ENCODE data around the gene ACSL3.

ACSL3 gene

DNA sequence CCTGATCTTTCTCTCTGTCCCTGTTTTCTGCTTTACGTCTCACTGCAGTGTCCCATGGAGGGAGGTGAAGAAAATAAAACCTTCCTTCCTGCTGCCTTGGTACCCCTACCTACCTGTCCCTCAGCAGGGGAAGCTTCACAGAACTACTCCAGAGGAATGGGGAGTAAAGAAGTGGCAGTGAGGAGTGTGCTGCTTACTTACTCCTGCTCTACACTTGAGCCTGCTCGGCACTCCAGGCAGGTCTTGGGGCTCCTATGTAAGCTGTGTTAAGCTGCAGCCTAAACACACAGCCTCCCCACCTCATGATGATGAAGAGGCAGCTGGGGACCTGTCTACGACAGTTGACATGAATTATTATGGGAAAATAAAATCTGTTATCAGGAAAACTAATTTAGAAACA is 72.6 kb downstream of the ACSL3 start:
- H3K9ac ChIP-seq (ENCODE audit: low read depth, low read length), result no peak overlapping the region
- H3K4me3 ChIP-seq (ENCODE audit: low read length), result no peak overlapping the region
- peaks cover 87% of the 10 kb centered on the region for H3K36me3 ChIP-seq (ENCODE audit: insufficient read depth, low read length)
- H3K9me3 ChIP-seq (ENCODE audit: insufficient read depth, low read depth, low read length), result peaks cover 9% of the 10 kb centered on the region; the same call in 1 of the 2 replicates
- WGBS, result 92% methylated on average over 2 of the region's 3 CpGs
- H3K27ac ChIP-seq (ENCODE audit: low read depth, low read length), result no peak overlapping the region
- no peaks in the 10 kb centered on the region for H3K4me1 ChIP-seq (ENCODE audit: insufficient read depth, low read length)
- H3K27me3 ChIP-seq (ENCODE audit: insufficient read depth, low read length), result no peaks in the 10 kb centered on the region

GRCh38 chr2:222935688-222936298 is 75.0 kb downstream of the ACSL3 start:
- H3K36me3 ChIP-seq (ENCODE audit: insufficient read depth, low read length), result peaks cover 75% of the 10 kb centered on the region
- H3K27me3 ChIP-seq (ENCODE audit: insufficient read depth, low read length), result no peaks in the 10 kb centered on the region
- no peak overlapping the region for H3K4me3 ChIP-seq (ENCODE audit: low read length)
- no peaks in the 10 kb centered on the region for H3K4me1 ChIP-seq (ENCODE audit: insufficient read depth, low read length)
- peaks cover 10% of the 10 kb centered on the region; the same call in 1 of the 2 replicates for H3K9me3 ChIP-seq (ENCODE audit: insufficient read depth, low read depth, low read length)
- WGBS, result 90% methylated on average over 2 of the region's 4 CpGs
- no peak overlapping the region for H3K9ac ChIP-seq (ENCODE audit: low read depth, low read length)
- no peak overlapping the region for H3K27ac ChIP-seq (ENCODE audit: low read depth, low read length)

DNA sequence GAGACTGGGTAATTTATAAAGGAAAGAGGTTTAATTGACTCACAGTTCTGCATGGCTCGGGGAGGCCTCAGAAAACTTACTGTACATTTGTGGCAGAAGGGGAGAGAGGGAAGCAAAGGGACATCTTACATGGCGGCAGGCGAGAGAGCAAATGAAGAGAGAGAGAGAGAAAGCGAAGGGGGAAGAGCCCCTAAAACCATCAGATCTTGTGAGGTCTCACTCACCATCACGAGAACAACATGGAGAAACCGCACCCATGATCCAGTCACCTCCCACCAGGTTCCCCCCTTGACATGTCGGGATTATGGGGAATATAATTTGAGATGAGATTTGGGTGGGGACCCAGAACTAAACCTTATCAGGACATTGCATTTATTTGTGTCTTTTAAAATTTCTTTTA is 75.9 kb downstream of the ACSL3 start:
- H3K4me3 ChIP-seq (ENCODE audit: low read length), result no peak overlapping the region
- no peaks in the 10 kb centered on the region for H3K27me3 ChIP-seq (ENCODE audit: insufficient read depth, low read length)
- no peaks in the 10 kb centered on the region for H3K4me1 ChIP-seq (ENCODE audit: insufficient read depth, low read length)
- H3K9ac ChIP-seq (ENCODE audit: low read depth, low read length), result no peak overlapping the region
- whole genome bisulfite sequencing, result 95% methylated on average over 5 of the region's 7 CpGs
- peaks cover 71% of the 10 kb centered on the region for H3K36me3 ChIP-seq (ENCODE audit: insufficient read depth, low read length)
- peaks cover 10% of the 10 kb centered on the region; the same call in 1 of the 2 replicates for H3K9me3 ChIP-seq (ENCODE audit: insufficient read depth, low read depth, low read length)
- H3K27ac ChIP-seq (ENCODE audit: low read depth, low read length), result no peak overlapping the region

DNA sequence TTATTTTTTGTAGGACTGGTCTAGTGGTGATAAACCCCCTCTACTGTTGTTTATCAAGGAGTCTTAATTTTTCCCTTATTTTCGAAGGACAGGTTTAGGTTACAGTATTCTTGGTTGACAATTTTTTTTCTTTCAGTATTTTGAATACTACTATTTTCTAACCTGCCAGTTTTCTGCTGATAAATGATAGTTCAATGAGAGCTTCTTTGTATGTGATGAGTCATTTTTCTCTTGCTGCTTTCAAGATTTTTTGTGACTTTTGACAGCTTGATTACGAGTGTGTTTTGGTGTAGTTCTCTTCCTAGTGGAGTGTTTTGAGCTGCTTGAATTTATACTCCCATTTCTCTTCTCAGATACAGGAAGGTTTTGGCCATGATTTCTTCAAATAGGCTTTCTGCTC is 77.5 kb downstream of the ACSL3 start:
- Histone ChIP-seq H3K27me3 (ENCODE audit: insufficient read depth, low read length) (no peaks in the 10 kb centered on the region), H3K4me1 (ENCODE audit: insufficient read depth, low read length) (no peaks in the 10 kb centered on the region), H3K27ac (ENCODE audit: low read depth, low read length) (no peak overlapping the region), H3K4me3 (ENCODE audit: low read length) (no peak overlapping the region), H3K9me3 (ENCODE audit: insufficient read depth, low read depth, low read length) (peaks cover 10% of the 10 kb centered on the region; the same call in 1 of the 2 replicates), H3K9ac (ENCODE audit: low read depth, low read length) (no peak overlapping the region), H3K36me3 (ENCODE audit: insufficient read depth, low read length) (peaks cover 62% of the 10 kb centered on the region)
- 86% methylated on average over 1 of the region's 2 CpGs for WGBS

DNA sequence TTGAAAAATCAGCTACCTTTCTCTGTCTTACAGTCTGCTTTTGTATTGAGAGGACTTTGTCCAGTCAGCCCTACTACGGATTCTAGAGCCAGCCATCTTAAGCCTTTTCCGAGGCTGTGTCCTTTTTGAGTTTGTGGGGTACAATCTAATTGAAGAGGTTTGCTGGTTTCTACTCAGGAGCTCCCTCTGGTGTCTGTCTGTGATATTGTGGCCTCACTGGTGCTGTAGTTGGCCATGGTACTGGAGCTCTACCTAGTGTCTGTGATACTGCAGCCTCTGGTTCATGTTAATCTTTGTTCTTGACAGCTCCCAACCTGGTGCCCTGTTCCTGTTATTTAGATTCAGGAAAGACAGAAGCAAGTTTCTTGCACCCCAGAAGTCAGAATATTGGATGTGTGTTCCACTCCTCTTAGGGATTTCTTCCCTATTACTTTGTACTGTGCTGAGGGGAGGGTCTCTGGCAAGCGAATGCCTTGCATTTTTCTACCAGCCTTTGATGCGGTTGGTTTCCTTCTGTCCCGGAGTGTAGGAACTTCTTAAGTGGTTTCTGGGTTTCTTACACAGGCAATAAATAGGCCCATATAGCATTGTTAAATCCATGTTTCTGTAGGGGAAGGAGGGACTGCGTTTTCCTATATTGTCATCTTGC is 78.5 kb downstream of the ACSL3 start:
- no peaks in the 10 kb centered on the region for H3K27me3 ChIP-seq (ENCODE audit: insufficient read depth, low read length)
- WGBS, result 69% methylated on average over 6 of the region's 6 CpGs
- H3K9me3 ChIP-seq (ENCODE audit: insufficient read depth, low read depth, low read length), result peaks cover 10% of the 10 kb centered on the region; the same call in 1 of the 2 replicates
- no peak overlapping the region for H3K27ac ChIP-seq (ENCODE audit: low read depth, low read length)
- H3K4me3 ChIP-seq (ENCODE audit: low read length), result no peak overlapping the region
- H3K4me1 ChIP-seq (ENCODE audit: insufficient read depth, low read length), result peaks cover 5% of the 10 kb centered on the region
- peaks cover 52% of the 10 kb centered on the region for H3K36me3 ChIP-seq (ENCODE audit: insufficient read depth, low read length)
- H3K9ac ChIP-seq (ENCODE audit: low read depth, low read length), result no peak overlapping the region

DNA sequence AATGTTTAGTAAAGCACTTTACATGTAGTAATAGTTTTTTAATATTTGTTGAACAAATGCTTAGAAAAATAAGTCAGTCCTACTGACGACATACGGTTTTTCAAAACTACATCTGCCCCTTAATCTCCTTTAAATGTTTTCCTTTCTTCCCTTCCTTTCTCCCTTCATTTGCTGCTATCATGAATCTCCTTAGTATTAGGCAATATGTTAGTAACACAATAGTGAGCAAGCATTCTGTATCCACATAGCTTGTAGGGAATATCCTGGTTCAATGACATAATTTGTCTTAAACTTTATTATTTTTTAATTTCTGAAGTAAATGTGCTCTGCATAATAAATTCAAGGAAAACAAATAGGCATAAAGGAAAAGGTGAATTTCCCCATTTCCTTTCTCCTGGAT is 79.1 kb downstream of the ACSL3 start:
- peaks cover 10% of the 10 kb centered on the region; the same call in 1 of the 2 replicates for H3K9me3 ChIP-seq (ENCODE audit: insufficient read depth, low read depth, low read length)
- H3K4me1 ChIP-seq (ENCODE audit: insufficient read depth, low read length), result peaks cover 6% of the 10 kb centered on the region
- H3K36me3 ChIP-seq (ENCODE audit: insufficient read depth, low read length), result peaks cover 45% of the 10 kb centered on the region
- WGBS, result 86% methylated on average over 2 of the region's 2 CpGs
- H3K4me3 ChIP-seq (ENCODE audit: low read length), result no peak overlapping the region
- H3K27me3 ChIP-seq (ENCODE audit: insufficient read depth, low read length), result no peaks in the 10 kb centered on the region
- no peak overlapping the region for H3K9ac ChIP-seq (ENCODE audit: low read depth, low read length)
- no peak overlapping the region for H3K27ac ChIP-seq (ENCODE audit: low read depth, low read length)

DNA sequence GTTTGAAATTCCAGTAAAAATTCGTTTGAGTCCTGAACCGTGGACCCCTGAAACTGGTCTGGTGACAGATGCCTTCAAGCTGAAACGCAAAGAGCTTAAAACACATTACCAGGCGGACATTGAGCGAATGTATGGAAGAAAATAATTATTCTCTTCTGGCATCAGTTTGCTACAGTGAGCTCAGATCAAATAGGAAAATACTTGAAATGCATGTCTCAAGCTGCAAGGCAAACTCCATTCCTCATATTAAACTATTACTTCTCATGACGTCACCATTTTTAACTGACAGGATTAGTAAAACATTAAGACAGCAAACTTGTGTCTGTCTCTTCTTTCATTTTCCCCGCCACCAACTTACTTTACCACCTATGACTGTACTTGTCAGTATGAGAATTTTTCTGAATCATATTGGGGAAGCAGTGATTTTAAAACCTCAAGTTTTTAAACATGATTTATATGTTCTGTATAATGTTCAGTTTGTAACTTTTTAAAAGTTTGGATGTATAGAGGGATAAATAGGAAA is 80.7 kb downstream of the ACSL3 start:
- Histone ChIP-seq H3K27ac (ENCODE audit: low read depth, low read length) (no peak overlapping the region), H3K36me3 (ENCODE audit: insufficient read depth, low read length) (peaks cover 31% of the 10 kb centered on the region), H3K9ac (ENCODE audit: low read depth, low read length) (no peak overlapping the region), H3K27me3 (ENCODE audit: insufficient read depth, low read length) (no peaks in the 10 kb centered on the region), H3K4me3 (ENCODE audit: low read length) (no peak overlapping the region), H3K9me3 (ENCODE audit: insufficient read depth, low read depth, low read length) (peaks cover 10% of the 10 kb centered on the region; the same call in 1 of the 2 replicates), H3K4me1 (ENCODE audit: insufficient read depth, low read length) (peaks cover 14% of the 10 kb centered on the region)
- WGBS, result 94% methylated on average over 6 of the region's 7 CpGs

DNA sequence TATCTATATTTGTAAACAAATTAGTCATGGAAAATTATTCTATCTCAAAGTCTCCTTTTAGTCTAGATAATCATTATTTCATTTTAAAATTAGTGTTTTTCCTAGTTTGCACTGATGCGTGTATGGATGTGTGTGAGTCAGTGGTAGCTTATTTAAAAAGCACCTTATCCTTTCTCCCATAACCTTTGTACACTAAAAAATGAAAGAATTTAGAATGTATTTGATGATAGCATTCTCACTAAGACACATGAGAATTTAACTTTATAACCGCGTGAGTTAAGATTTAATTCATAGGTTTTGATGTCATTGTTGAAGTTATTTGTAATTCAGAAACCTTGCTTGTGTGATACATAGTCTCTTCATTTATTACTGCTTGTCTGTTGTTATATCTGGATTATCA is 81.7 kb downstream of the ACSL3 start:
- peaks cover 10% of the 10 kb centered on the region; the same call in 1 of the 2 replicates for H3K9me3 ChIP-seq (ENCODE audit: insufficient read depth, low read depth, low read length)
- no peak overlapping the region for H3K9ac ChIP-seq (ENCODE audit: low read depth, low read length)
- peaks cover 14% of the 10 kb centered on the region for H3K4me1 ChIP-seq (ENCODE audit: insufficient read depth, low read length)
- peaks cover 21% of the 10 kb centered on the region for H3K36me3 ChIP-seq (ENCODE audit: insufficient read depth, low read length)
- H3K27me3 ChIP-seq (ENCODE audit: insufficient read depth, low read length), result no peaks in the 10 kb centered on the region
- WGBS, result 92% methylated on average over 2 of the region's 3 CpGs
- H3K27ac ChIP-seq (ENCODE audit: low read depth, low read length), result no peak overlapping the region
- H3K4me3 ChIP-seq (ENCODE audit: low read length), result no peak overlapping the region

DNA sequence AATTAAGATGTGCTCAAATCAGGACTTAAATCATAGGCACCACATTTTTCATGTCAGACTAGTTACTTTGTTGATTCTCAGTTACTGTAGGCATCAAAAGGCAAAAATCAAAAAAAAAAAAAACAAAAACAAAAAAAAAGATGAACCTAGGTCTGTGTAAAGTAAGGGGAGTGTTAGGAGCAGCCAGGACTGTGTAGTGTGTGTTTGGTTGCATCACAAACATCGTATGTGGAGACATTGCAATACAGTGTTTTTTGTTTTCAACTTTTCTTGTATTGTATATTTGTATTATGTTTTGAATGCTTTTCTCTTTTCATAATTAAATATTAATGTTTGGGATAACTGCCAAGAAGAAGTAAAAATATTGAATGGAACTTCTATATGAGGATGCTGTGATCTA is 82.1 kb downstream of the ACSL3 start:
- H3K4me3 ChIP-seq (ENCODE audit: low read length), result no peak overlapping the region
- H3K27me3 ChIP-seq (ENCODE audit: insufficient read depth, low read length), result no peaks in the 10 kb centered on the region
- WGBS, result 100% methylated on average over 1 of the region's 1 CpG
- H3K9ac ChIP-seq (ENCODE audit: low read depth, low read length), result no peak overlapping the region
- peaks cover 14% of the 10 kb centered on the region for H3K4me1 ChIP-seq (ENCODE audit: insufficient read depth, low read length)
- peaks cover 6% of the 10 kb centered on the region; the same call in 1 of the 2 replicates for H3K9me3 ChIP-seq (ENCODE audit: insufficient read depth, low read depth, low read length)
- no peak overlapping the region for H3K27ac ChIP-seq (ENCODE audit: low read depth, low read length)
- peaks cover 17% of the 10 kb centered on the region for H3K36me3 ChIP-seq (ENCODE audit: insufficient read depth, low read length)

DNA sequence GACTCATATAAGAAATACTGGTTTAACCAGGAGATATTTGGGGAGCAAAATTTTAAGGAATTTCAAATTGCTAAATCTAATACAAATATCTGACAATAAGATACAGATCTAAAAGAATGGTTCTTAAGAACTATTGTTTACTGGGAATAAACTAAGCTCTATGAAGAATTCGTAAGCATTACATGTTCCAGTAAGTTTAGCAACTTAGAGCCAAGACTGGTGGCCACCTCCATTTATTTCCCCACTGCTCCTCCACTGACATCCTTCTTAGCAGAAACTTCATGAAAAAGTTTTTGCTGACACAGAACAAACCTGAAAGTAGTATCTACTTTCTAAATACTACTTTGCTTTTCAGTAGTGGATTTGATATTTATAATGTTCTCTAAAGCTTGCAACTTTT is 83.0 kb downstream of the ACSL3 start:
- Histone ChIP-seq H3K27me3 (ENCODE audit: insufficient read depth, low read length) (no peaks in the 10 kb centered on the region), H3K4me1 (ENCODE audit: insufficient read depth, low read length) (peaks cover 14% of the 10 kb centered on the region), H3K4me3 (ENCODE audit: low read length) (no peak overlapping the region), H3K36me3 (ENCODE audit: insufficient read depth, low read length) (peaks cover 16% of the 10 kb centered on the region), H3K9me3 (ENCODE audit: insufficient read depth, low read depth, low read length) (no peaks in the 10 kb centered on the region), H3K9ac (ENCODE audit: low read depth, low read length) (no peak overlapping the region), H3K27ac (ENCODE audit: low read depth, low read length) (no peak overlapping the region)
- 87% methylated on average over 1 of the region's 1 CpG for WGBS

- no peak overlapping the region for H3K27ac ChIP-seq (ENCODE audit: low read depth, low read length)
- no peak overlapping the region for H3K4me3 ChIP-seq (ENCODE audit: low read length)
- H3K4me1 ChIP-seq (ENCODE audit: insufficient read depth, low read length), result peaks cover 14% of the 10 kb centered on the region
- no peaks in the 10 kb centered on the region for H3K27me3 ChIP-seq (ENCODE audit: insufficient read depth, low read length)
- WGBS, result 92% methylated on average over 1 of the region's 1 CpG
- H3K9me3 ChIP-seq (ENCODE audit: insufficient read depth, low read depth, low read length), result no peaks in the 10 kb centered on the region
- no peak overlapping the region for H3K9ac ChIP-seq (ENCODE audit: low read depth, low read length)
- peaks cover 16% of the 10 kb centered on the region for H3K36me3 ChIP-seq (ENCODE audit: insufficient read depth, low read length)
Observed at GRCh38 chr2:222944552-222944951, 83.7 kb downstream of the ACSL3 start.

All from HUES64 (cell line).